IMR-90 (cell line): Measurements from ENCODE around the gene STEAP4. TPM values are rescaled to one million over a fixed set of nuclear protein-coding genes. Genes with fewer than 3 reads are reported as not detected.

Source experiments
- ATAC-seq: fragments of 200-7000 bp; cut with Tn5 transposase; 2 replicates; pipeline ENCODE4 v1.9.1; 2020; ENCODE audit warnings: low read depth, mild to moderate bottlenecking, moderate library complexity
- BruUV-seq: library from RNA; stranded (reverse); fragments of 400-500 nt; replicated peaks from 2 replicates; lab custom pipeline; 2021; lab: Mats Ljungman, UMichigan
- CTCF ChIA-PET: fragments of 300-600 bp; formaldehyde crosslinking; extraction: SDS; loops from one replicate; lab custom pipeline; 2021; ENCODE audit warnings: antibody characterized with exemption; lab: Yijun Ruan, JAX
- POLR2A ChIA-PET: fragments of 300-600 bp; sonication (Branson Sonifier 250); formaldehyde crosslinking; loops from one replicate; lab custom pipeline; 2022; ENCODE audit warnings: antibody characterized with exemption; ENCODE audit not compliant: unreplicated experiment; lab: Charles Lee
- DNase-seq: peaks from one replicate; pipeline ENCODE4 v3.0.0; 2013
- H2AFZ ChIP-seq: replicated peaks from 2 replicates; pipeline ENCODE3; 2013; ENCODE audit warnings: low read length, mild to moderate bottlenecking; ENCODE audit not compliant: poor library complexity
- H2AK5ac ChIP-seq: 2 replicates; pipeline ENCODE4 v1.6.1; 2013; ENCODE audit warnings: low read depth, low read length, inconsistent platforms
- H2AK9ac ChIP-seq: replicated peaks from 2 replicates; pipeline ENCODE3; 2013; ENCODE audit warnings: mild to moderate bottlenecking, low read depth, low read length, moderate library complexity; ENCODE audit not compliant: poor library complexity
- H2BK120ac ChIP-seq: 2 replicates; pipeline ENCODE4 v1.6.1; 2013; ENCODE audit warnings: low read depth, low read length, inconsistent platforms
- H2BK15ac ChIP-seq: 3 replicates; pipeline ENCODE4 v1.6.1; 2013; ENCODE audit warnings: low read depth, low read length, inconsistent platforms
- H2BK20ac ChIP-seq: 2 replicates; pipeline ENCODE4 v1.6.1; 2013; ENCODE audit warnings: low read depth, mild to moderate bottlenecking, inconsistent platforms, low read length, moderate library complexity
- H2BK5ac ChIP-seq: 2 replicates; pipeline ENCODE4 v1.6.1; 2013; ENCODE audit warnings: mild to moderate bottlenecking, low read depth, low read length, inconsistent platforms; ENCODE audit not compliant: poor library complexity, severe bottlenecking
- H3K14ac ChIP-seq: replicated peaks from 2 replicates; pipeline ENCODE4 v1.6.1; 2013; ENCODE audit warnings: low read depth, low read length, inconsistent platforms
- H3K18ac ChIP-seq: 2 replicates; pipeline ENCODE4 v1.6.1; 2013; ENCODE audit warnings: low read depth, low read length, control low read depth
- H3K23ac ChIP-seq: 2 replicates; pipeline ENCODE4 v1.6.1; 2013; ENCODE audit warnings: low read depth, low read length, inconsistent platforms
- H3K27ac ChIP-seq: 2 replicates; pipeline ENCODE4 v1.5.1; 2013; ENCODE audit warnings: mild to moderate bottlenecking, control low read depth, low read length; ENCODE audit not compliant: insufficient read depth
- H3K27me3 ChIP-seq: 2 replicates; pipeline ENCODE4 v1.6.1; 2013; ENCODE audit warnings: low read length; ENCODE audit not compliant: control insufficient read depth, insufficient read depth
- H3K36me3 ChIP-seq: 2 replicates; pipeline ENCODE4 v1.6.1; 2013; ENCODE audit warnings: low read length, mixed read lengths; ENCODE audit not compliant: control insufficient read depth, insufficient read depth
- H3K4ac ChIP-seq: 2 replicates; pipeline ENCODE4 v1.6.1; 2013; ENCODE audit warnings: low read depth, low read length, inconsistent platforms
- H3K4me1 ChIP-seq: 2 replicates; pipeline ENCODE4 v1.6.1; 2013; ENCODE audit warnings: low read length, mixed read lengths; ENCODE audit not compliant: control insufficient read depth, insufficient read depth
- H3K4me2 ChIP-seq: 2 replicates; pipeline ENCODE4 v1.6.1; 2013; ENCODE audit warnings: low read depth, mild to moderate bottlenecking, control low read depth, low read length, moderate library complexity
- H3K4me3 ChIP-seq: 2 replicates; pipeline ENCODE4 v1.5.1; 2013; ENCODE audit warnings: low read depth, mild to moderate bottlenecking, control low read depth, low read length, moderate library complexity; ENCODE audit not compliant: insufficient read depth
- H3K56ac ChIP-seq: 2 replicates; pipeline ENCODE4 v1.6.1; 2013; ENCODE audit warnings: low read length, inconsistent platforms; ENCODE audit not compliant: insufficient read depth; ENCODE audit errors: extremely low read depth
- H3K79me1 ChIP-seq, 2 experiments: 2 replicates each; pipeline ENCODE4 v1.6.1; 2013; ENCODE audit warnings: low read length in 2 of 2, inconsistent platforms in 1 of 2, low read depth in 1 of 2
- H3K9ac ChIP-seq: 2 replicates; pipeline ENCODE4 v1.6.1; 2013; ENCODE audit warnings: low read depth, low read length, control low read depth
- H3K9me1 ChIP-seq: 2 replicates; pipeline ENCODE4 v1.6.1; 2013; ENCODE audit warnings: low read length, inconsistent platforms; ENCODE audit not compliant: insufficient read depth
- H3K9me3 ChIP-seq: 2 replicates; pipeline ENCODE4 v1.6.1; 2013; ENCODE audit warnings: low read length; ENCODE audit not compliant: control insufficient read depth, insufficient read depth
- H4K20me1 ChIP-seq: 2 replicates; pipeline ENCODE4 v1.6.1; 2013; ENCODE audit warnings: low read length, inconsistent platforms; ENCODE audit not compliant: insufficient read depth
- H4K5ac ChIP-seq: 2 replicates; pipeline ENCODE4 v1.6.1; 2013; ENCODE audit warnings: mild to moderate bottlenecking, low read depth, low read length, control low read depth
- H4K8ac ChIP-seq, 2 experiments: 2 replicates each; pipeline ENCODE4 v1.6.1; 2013; ENCODE audit warnings: low read depth in 2 of 2, low read length in 2 of 2, control low read depth in 1 of 2, inconsistent platforms in 1 of 2
- H4K91ac ChIP-seq: 2 replicates; pipeline ENCODE4 v1.6.1; 2013; ENCODE audit warnings: low read depth, low read length, inconsistent platforms; ENCODE audit not compliant: insufficient read depth
- BHLHE40 ChIP-seq: fragments of 150-350 bp; IDR thresholded peaks from 2 replicates; pipeline ENCODE4 v1.6.1; 2016; ENCODE audit warnings: mild to moderate bottlenecking, low read depth, low read length
- CEBPB ChIP-seq: IDR thresholded peaks from 2 replicates; pipeline ENCODE4 v1.6.1; 2012; ENCODE audit warnings: low read depth, low read length, improper control_type of control experiment
- CHD1 ChIP-seq: IDR thresholded peaks from 2 replicates; pipeline ENCODE4 v1.6.1; 2012; ENCODE audit warnings: low read depth, low read length, improper control_type of control experiment
- FOS ChIP-seq: fragments of 150-350 bp; IDR thresholded peaks from 2 replicates; pipeline ENCODE4 v1.6.1; 2016; ENCODE audit warnings: low read depth, low read length
- MAFK ChIP-seq: IDR thresholded peaks from 2 replicates; pipeline ENCODE4 v1.6.1; 2012; ENCODE audit warnings: low read depth, low read length, improper control_type of control experiment
- MAZ ChIP-seq: IDR thresholded peaks from 2 replicates; pipeline ENCODE4 v1.6.1; 2012; ENCODE audit warnings: low read depth, mild to moderate bottlenecking, low read length, improper control_type of control experiment, moderate library complexity, borderline replicate concordance
- MXI1 ChIP-seq: IDR thresholded peaks from 2 replicates; pipeline ENCODE4 v1.6.1; 2012; ENCODE audit warnings: low read depth, mild to moderate bottlenecking, low read length, moderate library complexity, borderline replicate concordance
- POLR2A ChIP-seq: IDR thresholded peaks from 2 replicates; pipeline ENCODE4 v1.6.1; 2012; ENCODE audit warnings: mild to moderate bottlenecking, low read depth, low read length
- RAD21 ChIP-seq: IDR thresholded peaks from 2 replicates; pipeline ENCODE4 v1.6.1; 2012; ENCODE audit warnings: low read length, improper control_type of control experiment
- RFX5 ChIP-seq: IDR thresholded peaks from 2 replicates; pipeline ENCODE4 v1.8.0; 2012; ENCODE audit warnings: low read depth, mild to moderate bottlenecking, low read length, moderate library complexity
- SMC3 ChIP-seq: fragments of 150-350 bp; IDR thresholded peaks from 2 replicates; pipeline ENCODE4 v1.6.1; 2016; ENCODE audit warnings: low read depth, mild to moderate bottlenecking, antibody characterized with exemption, low read length, moderate library complexity
- WGBS, 2 experiments: methylation state at CpG; one replicate each; pipeline versions ENCODE4 v1.1.5 to v1.1.7; 2013; ENCODE audit warnings: missing lambda C conversion rate in 2 of 2; ENCODE audit not compliant: insufficient read length in 1 of 2; ENCODE audit errors: extremely low coverage in 2 of 2; 5-methylcytosine and 5-hydroxymethylcytosine counted together
- dilution Hi-C: fragments of 300-500 bp; cut with HindIII; formaldehyde crosslinking; loops from one replicate; pipeline ENCODE4 v1.14.3; 2018; ENCODE audit warnings: low sequenced_read_pairs; ENCODE audit not compliant: unreplicated experiment
- in situ Hi-C: fragments of 300-500 bp; cut with MboI; formaldehyde crosslinking; loops from 3 replicates; pipeline ENCODE4 v1.14.3; 2019; ENCODE audit warnings: low sequenced_read_pairs, inconsistent platforms, mixed read lengths
- intact Hi-C: fragments of 100-400 bp; cut with micrococcal nuclease; formaldehyde crosslinking; loops from 2 replicates; pipeline ENCODE4 v1.10.0; 2022
- polyA plus RNA-seq, 3 experiments: library from polyadenylated mRNA; depleted of rRNA; stranded (reverse); fragments of >200 nt; gene quantifications; 2 replicates each; pipeline ENCODE4 v1.2.3, GENCODE V29; 2012; ENCODE audit warnings: low replicate concordance in 1 of 3
- total RNA-seq: library from RNA; depleted of rRNA; stranded (reverse); fragments of >200 nt; gene quantifications from 2 replicates; pipeline ENCODE4 v1.2.3, GENCODE V29; 2012
- TF ChIP-seq, protein P1 (sequence below): fragments of 150-350 bp; IDR thresholded peaks from 2 replicates; pipeline ENCODE4 v1.6.1; 2017; ENCODE audit warnings: mild to moderate bottlenecking, antibody characterized with exemption, low read length, low read depth
- TF ChIP-seq, protein P2 (sequence below): fragments of 150-350 bp; IDR thresholded peaks from 2 replicates; pipeline ENCODE4 v1.6.1; 2016; ENCODE audit warnings: low read depth, mild to moderate bottlenecking, low read length, moderate library complexity, borderline replicate concordance
- TF ChIP-seq, protein P3 (sequence below): conservative IDR thresholded peaks from 2 replicates; pipeline ENCODE4 v1.5.1; 2012; ENCODE audit warnings: mild to moderate bottlenecking, low read depth, low read length, improper control_type of control experiment

The STEAP4 gene
- total and polyA plus RNA-seq, 2 of the 4 experiments (the other 2 are of a cell fraction), result not detected

DNA sequence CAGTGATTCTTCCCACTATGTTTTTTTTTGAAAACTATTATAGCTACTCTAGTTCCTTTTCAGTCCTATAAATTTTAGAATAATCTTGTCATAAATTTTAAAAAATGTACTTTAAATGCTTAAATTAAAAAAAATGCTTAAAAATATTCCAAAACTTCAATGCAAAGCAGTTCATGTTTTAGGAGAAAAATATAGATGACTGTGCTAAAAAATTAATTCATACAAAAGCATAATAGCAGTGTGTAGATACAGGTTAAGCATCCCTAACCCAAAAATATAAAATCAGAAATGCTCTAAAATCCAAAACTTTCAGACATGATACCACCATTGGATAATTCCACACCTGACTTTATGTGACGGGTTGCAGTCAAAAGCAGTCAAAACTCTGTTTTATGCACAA lies 12.8 kb downstream of the STEAP4 start:
- in situ Hi-C loops (no loop called here), dilution Hi-C loops (no loop called here), intact Hi-C loops (no loop called here)
- Histone ChIP-seq H2BK20ac (no peak overlapping the region), H2AK9ac (no peak overlapping the region), H3K4ac (no peak overlapping the region), H2AFZ (no peak overlapping the region), H3K4me3 (no peak overlapping the region), H3K18ac (no peak overlapping the region), H4K5ac (no peak overlapping the region), H3K9ac (no peak overlapping the region), H3K9me3 (no peaks in the 10 kb centered on the region), H2BK15ac (no peak overlapping the region), H3K9me1 (no peaks in the 10 kb centered on the region), H2BK5ac (no peak overlapping the region), H3K36me3 (no peaks in the 10 kb centered on the region), H2AK5ac (no peak overlapping the region), H4K20me1 (no peaks in the 10 kb centered on the region), H4K8ac (no peak overlapping the region), H3K14ac (no peak overlapping the region), H3K4me1 (no peaks in the 10 kb centered on the region), H3K27me3 (no peaks in the 10 kb centered on the region), H3K23ac (no peak overlapping the region), H2BK120ac (no peak overlapping the region), H3K79me1 (no peaks in the 10 kb centered on the region), H4K91ac (no peak overlapping the region), H3K56ac (no peak overlapping the region), H3K4me2 (no peak overlapping the region), H3K27ac (no peak overlapping the region)
- ChIA-PET POLR2A (no interaction called here), CTCF (no interaction called here)
- TF ChIP-seq RAD21, result no peak
- no peak for TF ChIP-seq CEBPB
- TF ChIP-seq CHD1, result no peak
- TF ChIP-seq, protein P1, sequence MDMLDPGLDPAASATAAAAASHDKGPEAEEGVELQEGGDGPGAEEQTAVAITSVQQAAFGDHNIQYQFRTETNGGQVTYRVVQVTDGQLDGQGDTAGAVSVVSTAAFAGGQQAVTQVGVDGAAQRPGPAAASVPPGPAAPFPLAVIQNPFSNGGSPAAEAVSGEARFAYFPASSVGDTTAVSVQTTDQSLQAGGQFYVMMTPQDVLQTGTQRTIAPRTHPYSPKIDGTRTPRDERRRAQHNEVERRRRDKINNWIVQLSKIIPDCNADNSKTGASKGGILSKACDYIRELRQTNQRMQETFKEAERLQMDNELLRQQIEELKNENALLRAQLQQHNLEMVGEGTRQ, result no peak
- TF ChIP-seq MAFK, result no peak
- TF ChIP-seq SMC3, result no peak
- no peak for TF ChIP-seq FOS
- TF ChIP-seq RFX5, result no peak
- TF ChIP-seq, protein P2, sequence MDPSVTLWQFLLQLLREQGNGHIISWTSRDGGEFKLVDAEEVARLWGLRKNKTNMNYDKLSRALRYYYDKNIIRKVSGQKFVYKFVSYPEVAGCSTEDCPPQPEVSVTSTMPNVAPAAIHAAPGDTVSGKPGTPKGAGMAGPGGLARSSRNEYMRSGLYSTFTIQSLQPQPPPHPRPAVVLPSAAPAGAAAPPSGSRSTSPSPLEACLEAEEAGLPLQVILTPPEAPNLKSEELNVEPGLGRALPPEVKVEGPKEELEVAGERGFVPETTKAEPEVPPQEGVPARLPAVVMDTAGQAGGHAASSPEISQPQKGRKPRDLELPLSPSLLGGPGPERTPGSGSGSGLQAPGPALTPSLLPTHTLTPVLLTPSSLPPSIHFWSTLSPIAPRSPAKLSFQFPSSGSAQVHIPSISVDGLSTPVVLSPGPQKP, result no peak
- no peak for TF ChIP-seq POLR2A
- TF ChIP-seq, protein P3, sequence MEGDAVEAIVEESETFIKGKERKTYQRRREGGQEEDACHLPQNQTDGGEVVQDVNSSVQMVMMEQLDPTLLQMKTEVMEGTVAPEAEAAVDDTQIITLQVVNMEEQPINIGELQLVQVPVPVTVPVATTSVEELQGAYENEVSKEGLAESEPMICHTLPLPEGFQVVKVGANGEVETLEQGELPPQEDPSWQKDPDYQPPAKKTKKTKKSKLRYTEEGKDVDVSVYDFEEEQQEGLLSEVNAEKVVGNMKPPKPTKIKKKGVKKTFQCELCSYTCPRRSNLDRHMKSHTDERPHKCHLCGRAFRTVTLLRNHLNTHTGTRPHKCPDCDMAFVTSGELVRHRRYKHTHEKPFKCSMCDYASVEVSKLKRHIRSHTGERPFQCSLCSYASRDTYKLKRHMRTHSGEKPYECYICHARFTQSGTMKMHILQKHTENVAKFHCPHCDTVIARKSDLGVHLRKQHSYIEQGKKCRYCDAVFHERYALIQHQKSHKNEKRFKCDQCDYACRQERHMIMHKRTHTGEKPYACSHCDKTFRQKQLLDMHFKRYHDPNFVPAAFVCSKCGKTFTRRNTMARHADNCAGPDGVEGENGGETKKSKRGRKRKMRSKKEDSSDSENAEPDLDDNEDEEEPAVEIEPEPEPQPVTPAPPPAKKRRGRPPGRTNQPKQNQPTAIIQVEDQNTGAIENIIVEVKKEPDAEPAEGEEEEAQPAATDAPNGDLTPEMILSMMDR, result no peak
- no peak for TF ChIP-seq MAZ
- no peak for TF ChIP-seq BHLHE40
- no peak for TF ChIP-seq MXI1
- BruUV-seq, result no TSS peak
- DNase-seq (no peak), ATAC-seq (no peak)
- no CpG with 5 or more reads among the region's 1 CpG for WGBS, 2 experiments
